HCT116 (cell line): ENCODE results near the gene OTUD3. TPM values are rescaled to one million over a fixed set of nuclear protein-coding genes. Genes with fewer than 3 reads are reported as not detected.

ENCODE experiments used
- ATAC-seq: fragments of 200-7000 bp; cut with Tn5 transposase; 2 replicates; pipeline ENCODE4 v1.9.1; 2020; ENCODE audit warnings: mild to moderate bottlenecking, moderate library complexity
- BruUV-seq: library from RNA; stranded (reverse); fragments of 400-500 nt; replicated peaks from 2 replicates; lab custom pipeline; 2021; lab: Mats Ljungman, UMichigan
- CTCF ChIA-PET: fragments of 300-600 bp; sonication (Branson Sonifier 250); formaldehyde crosslinking; loops from one replicate; lab custom pipeline; 2021; ENCODE audit warnings: antibody characterized with exemption; lab: Charles Lee
- POLR2A ChIA-PET: fragments of 300-600, 350-600 bp; sonication (Branson Sonifier 250); formaldehyde crosslinking; loops from one replicate; lab custom pipeline; 2021; ENCODE audit warnings: antibody characterized with exemption; lab: Charles Lee
- RAD21 ChIA-PET, 2 experiments: fragments of 300-600 bp; sonication (Branson Sonifier 250); formaldehyde crosslinking; loops; one replicate each; lab custom pipeline; 2023; ENCODE audit warnings: low total read pairs in 2 of 2; ENCODE audit not compliant: uncharacterized antibody in 2 of 2, unreplicated experiment in 2 of 2, low non-redundant PET in 1 of 2; lab: Charles Lee
- DNase-seq: peaks from one replicate; pipeline ENCODE4 v3.0.0-alpha.2; 2010; ENCODE audit warnings: low read depth, low spot score
- H2AFZ ChIP-seq: fragments of 200-600 bp; shearing (Covaris generic), sonication (generic); 2 replicates; pipeline ENCODE4 v1.6.1; 2017; ENCODE audit warnings: low read depth, mixed run types, mixed read lengths, antibody characterized with exemption, low read length; ENCODE audit not compliant: poor library complexity, severe bottlenecking
- H3K27ac ChIP-seq: 2 replicates; pipeline ENCODE4 v1.5.1; 2012; ENCODE audit warnings: low read depth, low read length
- H3K27me3 ChIP-seq: fragments of 200-600 bp; sonication (generic); 2 replicates; pipeline ENCODE4 v1.6.1; 2016; ENCODE audit warnings: mixed run types, low read length, mixed read lengths; ENCODE audit not compliant: insufficient read depth
- H3K36me3 ChIP-seq, 2 experiments: fragments of 200-500 bp in 1 of 2; fragments of 200-600 bp in 1 of 2; sonication (Bioruptor generic) in 1 of 2; sonication (generic) in 1 of 2; 2 replicates each; pipeline versions ENCODE4 v1.5.1 to v1.6.1; 2014 to 2016; ENCODE audit warnings: low read length in 2 of 2, inconsistent platforms in 1 of 2, mixed read lengths in 1 of 2, mixed run types in 1 of 2; ENCODE audit not compliant: insufficient read depth in 2 of 2, control insufficient read depth in 1 of 2
- H3K4me1 ChIP-seq, 2 experiments: fragments of 200-600 bp in 1 of 2; sonication (generic) in 1 of 2; 2 replicates each; pipeline versions ENCODE4 v1.5.1 to v1.6.1; 2012 to 2017; ENCODE audit warnings: low read length in 2 of 2, inconsistent platforms in 1 of 2, mild to moderate bottlenecking in 1 of 2, mixed read lengths in 1 of 2, mixed run types in 1 of 2, moderate library complexity in 1 of 2; ENCODE audit not compliant: insufficient read depth in 2 of 2, control insufficient read depth in 1 of 2
- H3K4me2 ChIP-seq: fragments of 200-600 bp; sonication (generic); 2 replicates; pipeline ENCODE4 v1.6.1; 2017; ENCODE audit warnings: mixed run types, low read length, mixed read lengths
- H3K4me3 ChIP-seq, 2 experiments: fragments of 200-600 bp in 1 of 2; sonication (generic) in 1 of 2; replicated peaks in 1 of 2; 2 replicates each; pipeline ENCODE4 v1.5.1; 2011 to 2016; ENCODE audit warnings: low read length in 2 of 2, control low read depth in 1 of 2, low read depth in 1 of 2, mild to moderate bottlenecking in 1 of 2, mixed read lengths in 1 of 2, mixed run types in 1 of 2
- H3K79me2 ChIP-seq: fragments of 200-600 bp; sonication (generic); 2 replicates; pipeline ENCODE4 v1.6.1; 2017; ENCODE audit warnings: mild to moderate bottlenecking, mixed run types, low read length, moderate library complexity, mixed read lengths; ENCODE audit not compliant: insufficient read depth
- H3K9ac ChIP-seq: fragments of 200-600 bp; sonication (generic); 2 replicates; pipeline ENCODE4 v1.6.1; 2016; ENCODE audit warnings: low read length, mixed read lengths
- H3K9me2 ChIP-seq: fragments of 200-600 bp; sonication (generic), shearing (Covaris generic); 2 replicates; pipeline ENCODE4 v1.6.1; 2017; ENCODE audit warnings: mixed run types, mild to moderate bottlenecking, moderate library complexity; ENCODE audit not compliant: insufficient read depth
- H3K9me3 ChIP-seq, 2 experiments: fragments of 200-500 bp in 1 of 2; fragments of 200-600 bp in 1 of 2; sonication (Bioruptor generic) in 1 of 2; sonication (generic) in 1 of 2; 2 replicates each; pipeline ENCODE4 v1.6.1; 2014 to 2017; ENCODE audit warnings: low read length in 2 of 2, mixed read lengths in 2 of 2, inconsistent platforms in 1 of 2, low read depth in 1 of 2, mild to moderate bottlenecking in 1 of 2, mixed run types in 1 of 2, moderate library complexity in 1 of 2; ENCODE audit not compliant: control insufficient read depth in 1 of 2, insufficient read depth in 1 of 2
- H4K20me1 ChIP-seq: fragments of 200-600 bp; sonication (generic), shearing (Covaris generic); 2 replicates; pipeline ENCODE4 v1.6.1; 2017; ENCODE audit warnings: mixed run types, mild to moderate bottlenecking, moderate library complexity; ENCODE audit not compliant: insufficient read depth
- ATF3 ChIP-seq: IDR thresholded peaks from 2 replicates; pipeline ENCODE4 v1.6.1; 2012
- CBX3 ChIP-seq: IDR thresholded peaks from 2 replicates; pipeline ENCODE4 v1.6.1; 2012; ENCODE audit warnings: low read depth
- CTCF ChIP-seq, 3 experiments: fragments of 200-600 bp in 1 of 3; sonication (generic) in 1 of 3; IDR thresholded peaks in 2 of 3; conservative IDR thresholded peaks in 1 of 3; 2 replicates each; pipeline ENCODE4 v1.5.1; 2012 to 2017; ENCODE audit warnings: low read depth in 2 of 3, low read length in 2 of 3, antibody characterized with exemption in 1 of 3, borderline replicate concordance in 1 of 3, control low read depth in 1 of 3, mild to moderate bottlenecking in 1 of 3, mixed read lengths in 1 of 3, mixed run types in 1 of 3, moderate library complexity in 1 of 3; ENCODE audit not compliant: insufficient read depth in 1 of 3
- EGR1 ChIP-seq: IDR thresholded peaks from 2 replicates; pipeline ENCODE4 v1.6.1; 2012; ENCODE audit warnings: low read depth
- ELF1 ChIP-seq: IDR thresholded peaks from 2 replicates; pipeline ENCODE4 v1.6.1; 2012; ENCODE audit warnings: low read depth, borderline replicate concordance
- EZH2phosphoT487 ChIP-seq: fragments of 200-600 bp; IDR thresholded peaks from 2 replicates; pipeline ENCODE4 v1.6.1; 2018; ENCODE audit warnings: antibody characterized with exemption, borderline replicate concordance
- FOSL1 ChIP-seq: IDR thresholded peaks from 2 replicates; pipeline ENCODE4 v1.6.1; 2012; ENCODE audit warnings: low read depth
- JUND ChIP-seq: IDR thresholded peaks from 2 replicates; pipeline ENCODE4 v1.6.1; 2012
- POLR2A ChIP-seq: IDR thresholded peaks from 2 replicates; pipeline ENCODE4 v1.7.0; 2011; ENCODE audit warnings: borderline replicate concordance; ENCODE audit not compliant: insufficient read depth, insufficient read length; ENCODE audit errors: extremely low read depth
- SIN3A ChIP-seq: IDR thresholded peaks from 2 replicates; pipeline ENCODE4 v1.6.1; 2012; ENCODE audit warnings: low read depth
- SP1 ChIP-seq: IDR thresholded peaks from 2 replicates; pipeline ENCODE4 v1.6.1; 2012; ENCODE audit warnings: low read depth
- TCF7L2 ChIP-seq: IDR thresholded peaks from 2 replicates; pipeline ENCODE4 v1.7.0; 2011; ENCODE audit warnings: borderline replicate concordance, inconsistent platforms; ENCODE audit not compliant: insufficient read depth, insufficient read length; ENCODE audit errors: extremely low read depth
- ZBTB33 ChIP-seq: IDR thresholded peaks from 2 replicates; pipeline ENCODE4 v1.6.1; 2011; ENCODE audit warnings: mild to moderate bottlenecking, low read length, moderate library complexity; ENCODE audit not compliant: insufficient replicate concordance; ENCODE audit errors: extremely low read depth
- ZFX ChIP-seq: fragments of 450-650 bp; IDR thresholded peaks from 2 replicates; pipeline ENCODE4 v1.6.1; 2017
- intact Hi-C: fragments of 100-400 bp; cut with micrococcal nuclease; formaldehyde crosslinking; loops from 2 replicates; pipeline ENCODE4 v1.10.0; 2022
- total RNA-seq: library from RNA; stranded (reverse); gene quantifications from one replicate; pipeline ENCODE4 v1.2.1, GENCODE V29; 2021; ENCODE audit not compliant: unreplicated experiment

Gene OTUD3
- total RNA-seq, 1 experiment from 2014 or later = 15.0 TPM

GRCh38 chr1:19852036-19852435 lies 30.2 kb upstream of the OTUD3 start (continued):
- no peak for TF ChIP-seq TCF7L2
- TF ChIP-seq, all 23 proteins: peak for 0

- H4K20me1 ChIP-seq = no peaks in the 10 kb centered on the region
- no peak for TF ChIP-seq EGR1
- no peak for TF ChIP-seq ATF3
- no peak for TF ChIP-seq EZH2phosphoT487
- no peak for TF ChIP-seq SIN3A
- no peak for TF ChIP-seq ZFX
- no peak for TF ChIP-seq ELF1
- TF ChIP-seq FOSL1 = no peak
- TF ChIP-seq JUND = no peak
- TF ChIP-seq CTCF (IDR thresholded peaks at IDR 0.05 in 2 of 3, conservative IDR thresholded peaks at IDR 0.05 in 1 of 3; ENCODE audit: borderline replicate concordance in 1 of 3, insufficient read depth in 1 of 3, low read depth in 2 of 3, low read length in 2 of 3) = no peak
- TF ChIP-seq ZBTB33 = no peak
- no peak for TF ChIP-seq SP1
- TF ChIP-seq TCF7L2 = no peak
- no peak for TF ChIP-seq POLR2A
- TF ChIP-seq CBX3 = no peak
- TF ChIP-seq, all 23 proteins: peak for 0
- H3K9ac ChIP-seq = no peak overlapping the region
- H3K9me3 ChIP-seq = no peaks in the 10 kb centered on the region
- ChIA-PET RAD21 (no interaction called here), POLR2A (no interaction called here), CTCF (no interaction called here)
- H3K36me3 ChIP-seq = no peaks in the 10 kb centered on the region
- no peak overlapping the region for H3K4me3 ChIP-seq
- DNase-seq (no peak), ATAC-seq (no peak)
- intact Hi-C loops = no loop called here
- no peaks in the 10 kb centered on the region for H3K27me3 ChIP-seq
- no peak overlapping the region for H3K27ac ChIP-seq
- H3K4me1 ChIP-seq = no peaks in the 10 kb centered on the region
- no peaks in the 10 kb centered on the region for H3K9me2 ChIP-seq
- no TSS peak for BruUV-seq
- H3K79me2 ChIP-seq = no peaks in the 10 kb centered on the region
- no peak overlapping the region for H3K4me2 ChIP-seq
- H2AFZ ChIP-seq = peak overlapping the region; percentile 92
These were observed 27.3 kb upstream of the OTUD3 start for GRCh38 chr1:19854866-19855265.
